Chondrocyte (in vitro differentiated cells): ENCODE data around the gene CHTF18. TPM values are rescaled to one million over a fixed set of nuclear protein-coding genes. Genes with fewer than 3 reads are reported as not detected.

Experiments
- DNase-seq: peaks from one replicate; pipeline ENCODE4 v3.0.0; 2021; ENCODE audit warnings: mixed read lengths, low spot score
- H3K27ac Mint-ChIP-seq: one replicate; pipeline ENCODE4 v1.8.0; 2021; ENCODE audit warnings: mild to moderate bottlenecking, moderate library complexity, mixed read lengths; ENCODE audit not compliant: unreplicated experiment
- H3K27me3 Mint-ChIP-seq: 2 replicates; pipeline ENCODE4 v1.8.0; 2021; ENCODE audit warnings: low read depth, mixed read lengths
- H3K36me3 Mint-ChIP-seq: 2 replicates; pipeline ENCODE4 v1.8.0; 2021; ENCODE audit warnings: low read depth, mixed read lengths
- H3K4me1 Mint-ChIP-seq: 2 replicates; pipeline ENCODE4 v1.8.0; 2021; ENCODE audit warnings: low read depth, mild to moderate bottlenecking, mixed read lengths
- H3K4me3 Mint-ChIP-seq: one replicate; pipeline ENCODE4 v1.8.0; 2021; ENCODE audit warnings: mild to moderate bottlenecking, moderate library complexity, mixed read lengths; ENCODE audit not compliant: unreplicated experiment
- H3K9me3 Mint-ChIP-seq: 2 replicates; pipeline ENCODE4 v1.8.0; 2021; ENCODE audit warnings: low read depth, mixed read lengths
- total RNA-seq: library from RNA; stranded (reverse); gene quantifications from 3 replicates; pipeline ENCODE4 v1.2.1, GENCODE V29; 2021
- TF ChIP-seq, protein P1 (sequence below): fragments of 200-600 bp; sonication (generic); IDR thresholded peaks from 2 replicates; pipeline ENCODE4 v1.5.0; 2021; ENCODE audit warnings: antibody characterized with exemption, mild to moderate bottlenecking, moderate library complexity

CHTF18 gene
- total RNA-seq, 1 donor from 2014 or later: 12.8 TPM

- no peak overlapping the region for H3K27ac Mint-ChIP-seq
- H3K9me3 Mint-ChIP-seq: no peaks in the 10 kb centered on the region
- H3K4me3 Mint-ChIP-seq: no peak overlapping the region
- peaks cover 23% of the 10 kb centered on the region for H3K27me3 Mint-ChIP-seq
- DNase-seq: no peak
- H3K36me3 Mint-ChIP-seq: no peaks in the 10 kb centered on the region
- no peaks in the 10 kb centered on the region for H3K4me1 Mint-ChIP-seq
- TF ChIP-seq, protein P1, sequence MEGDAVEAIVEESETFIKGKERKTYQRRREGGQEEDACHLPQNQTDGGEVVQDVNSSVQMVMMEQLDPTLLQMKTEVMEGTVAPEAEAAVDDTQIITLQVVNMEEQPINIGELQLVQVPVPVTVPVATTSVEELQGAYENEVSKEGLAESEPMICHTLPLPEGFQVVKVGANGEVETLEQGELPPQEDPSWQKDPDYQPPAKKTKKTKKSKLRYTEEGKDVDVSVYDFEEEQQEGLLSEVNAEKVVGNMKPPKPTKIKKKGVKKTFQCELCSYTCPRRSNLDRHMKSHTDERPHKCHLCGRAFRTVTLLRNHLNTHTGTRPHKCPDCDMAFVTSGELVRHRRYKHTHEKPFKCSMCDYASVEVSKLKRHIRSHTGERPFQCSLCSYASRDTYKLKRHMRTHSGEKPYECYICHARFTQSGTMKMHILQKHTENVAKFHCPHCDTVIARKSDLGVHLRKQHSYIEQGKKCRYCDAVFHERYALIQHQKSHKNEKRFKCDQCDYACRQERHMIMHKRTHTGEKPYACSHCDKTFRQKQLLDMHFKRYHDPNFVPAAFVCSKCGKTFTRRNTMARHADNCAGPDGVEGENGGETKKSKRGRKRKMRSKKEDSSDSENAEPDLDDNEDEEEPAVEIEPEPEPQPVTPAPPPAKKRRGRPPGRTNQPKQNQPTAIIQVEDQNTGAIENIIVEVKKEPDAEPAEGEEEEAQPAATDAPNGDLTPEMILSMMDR: no peak
Observed at GRCh38 chr16:824601-825000, 36.2 kb downstream of the CHTF18 start.

DNA sequence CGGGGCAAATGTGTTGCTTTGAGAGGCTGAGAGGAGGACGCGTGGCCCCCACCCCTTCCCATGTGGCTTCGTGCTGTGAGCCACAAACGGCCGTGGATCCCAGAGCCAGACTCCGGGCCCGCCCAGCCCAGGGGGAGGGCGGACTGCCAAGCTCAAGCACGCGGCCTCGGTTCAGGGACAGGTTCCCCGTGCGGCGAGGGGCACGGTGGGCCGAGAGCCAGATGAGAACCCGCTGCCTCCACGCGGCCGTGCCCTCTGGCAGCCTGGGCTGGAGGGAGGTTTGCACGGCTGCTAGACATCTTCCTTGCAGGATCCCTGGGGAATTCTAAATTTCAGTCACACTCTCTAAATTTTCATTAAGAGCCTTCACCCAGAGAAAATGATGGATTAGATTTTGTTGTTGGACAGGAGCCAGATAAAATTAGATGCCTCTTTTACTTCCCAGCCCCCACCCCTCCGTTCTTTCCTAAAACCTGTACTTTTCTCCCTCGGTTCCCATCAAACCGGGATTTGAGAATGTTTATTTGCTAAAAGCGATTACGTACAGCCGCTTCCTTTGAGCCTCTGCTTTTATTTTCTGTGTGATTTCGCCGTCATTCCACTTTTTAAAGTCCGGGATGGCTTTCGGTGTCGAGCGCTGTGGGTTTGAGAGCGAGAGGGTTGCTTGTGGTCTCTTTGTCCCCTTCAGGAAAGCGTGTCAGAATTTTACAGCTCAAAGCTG lies 37.1 kb downstream of the CHTF18 start:
- Mint-ChIP-seq H3K4me3 (no peak overlapping the region), H3K27me3 (peaks cover 24% of the 10 kb centered on the region), H3K36me3 (no peaks in the 10 kb centered on the region), H3K9me3 (no peaks in the 10 kb centered on the region), H3K27ac (no peak overlapping the region), H3K4me1 (no peaks in the 10 kb centered on the region)
- no peak for DNase-seq
- TF ChIP-seq, protein P1: no peak

- peaks cover 14% of the 10 kb centered on the region for H3K27me3 Mint-ChIP-seq
- H3K4me1 Mint-ChIP-seq: no peaks in the 10 kb centered on the region
- no peak for DNase-seq
- no peak overlapping the region for H3K4me3 Mint-ChIP-seq
- TF ChIP-seq, protein P1: no peak
- H3K27ac Mint-ChIP-seq: no peak overlapping the region
- H3K36me3 Mint-ChIP-seq: no peaks in the 10 kb centered on the region
- H3K9me3 Mint-ChIP-seq: no peaks in the 10 kb centered on the region
Observed at GRCh38 chr16:827513-827912, 39.1 kb downstream of the CHTF18 start.

- TF ChIP-seq, protein P1: no peak
- DNase-seq: no peak
- Mint-ChIP-seq H3K27me3 (peaks cover 18% of the 10 kb centered on the region), H3K27ac (no peak overlapping the region), H3K4me1 (no peaks in the 10 kb centered on the region), H3K4me3 (no peak overlapping the region), H3K36me3 (no peaks in the 10 kb centered on the region), H3K9me3 (no peaks in the 10 kb centered on the region)
Observed at GRCh38 chr16:828891-829290, 40.5 kb downstream of the CHTF18 start.

- peaks cover 18% of the 10 kb centered on the region for H3K27me3 Mint-ChIP-seq
- peaks cover 8% of the 10 kb centered on the region for H3K9me3 Mint-ChIP-seq
- H3K36me3 Mint-ChIP-seq: peaks cover 1% of the 10 kb centered on the region
- no peak overlapping the region for H3K4me3 Mint-ChIP-seq
- no peaks in the 10 kb centered on the region for H3K4me1 Mint-ChIP-seq
- TF ChIP-seq, protein P1: no peak
- no peak overlapping the region for H3K27ac Mint-ChIP-seq
- no peak for DNase-seq
Observed at GRCh38 chr16:830107-830870, 41.9 kb downstream of the CHTF18 start.
